ENCODE measurements around the gene ATG2A.

The ATG2A gene

GRCh38 chr11:64883575-64883974 is 33.4 kb downstream of the ATG2A start:
- DNase-seq: no peak

DNA sequence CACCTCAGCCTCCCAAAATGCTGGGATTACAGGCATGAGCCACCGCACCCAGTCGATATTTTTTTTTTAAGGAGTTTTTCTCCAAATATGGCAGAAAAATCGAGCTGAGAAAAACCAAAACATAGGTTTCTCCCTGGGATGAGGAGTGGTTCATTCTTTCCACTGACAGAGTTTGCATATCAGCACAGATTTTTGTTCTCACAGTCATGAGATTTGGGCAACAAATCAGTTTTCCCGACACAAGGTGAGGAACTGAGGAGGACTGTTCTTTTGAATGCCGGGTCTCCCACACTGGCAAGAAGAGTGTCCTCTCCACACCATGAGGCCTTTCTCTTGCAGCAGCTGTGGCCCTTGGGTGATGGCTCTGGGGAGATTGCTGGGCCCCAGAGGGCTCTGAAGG is 34.8 kb downstream of the ATG2A start:
- no peak for DNase-seq

GRCh38 chr11:64881476-64881875 is 35.5 kb downstream of the ATG2A start:
- no peak for DNase-seq

DNA sequence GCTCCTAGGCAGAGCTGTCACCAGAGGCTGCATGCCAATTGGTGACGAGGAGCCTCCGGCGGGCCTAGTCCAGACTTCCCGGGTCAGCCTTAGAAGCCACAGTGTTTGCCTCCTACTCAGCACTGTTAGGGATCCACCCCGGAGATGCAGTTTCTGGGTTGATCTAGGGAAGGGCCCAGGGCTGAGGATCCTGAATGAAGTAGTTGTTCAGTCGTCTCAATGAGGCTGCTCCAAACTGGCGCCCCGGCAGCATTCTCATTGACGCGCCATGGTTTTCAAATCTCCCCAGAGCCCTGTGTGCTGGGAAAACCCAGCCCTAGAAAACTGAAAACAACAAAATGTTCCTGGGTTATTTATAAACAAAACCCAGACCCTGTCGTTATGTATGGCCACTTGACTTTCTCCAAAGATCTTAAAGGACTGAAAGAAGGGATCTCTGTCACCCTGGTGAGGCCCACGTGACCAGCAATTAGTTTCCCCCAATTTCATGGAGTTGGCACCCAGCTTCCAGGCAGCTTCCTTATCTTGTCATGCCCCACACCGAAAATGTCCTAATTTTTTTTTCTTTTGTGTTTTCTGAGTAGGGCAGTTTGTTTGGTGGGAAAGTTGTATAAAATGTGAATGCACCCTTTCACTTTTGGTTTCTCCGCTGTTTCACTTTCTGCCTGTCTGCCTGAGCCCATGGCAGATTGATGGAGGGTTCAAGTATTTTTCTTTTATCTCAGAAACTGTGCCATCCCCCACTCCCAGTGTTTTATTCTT is 36.6 kb downstream of the ATG2A start:
- no peak for DNase-seq

- no peak for DNase-seq
Observed at GRCh38 chr11:64879244-64879900, 37.6 kb downstream of the ATG2A start.

- peak; percentile 99 for DNase-seq
Observed at GRCh38 chr11:64878494-64879243, 38.3 kb downstream of the ATG2A start, which contains the start of gene EHD1. Gene EHD1, minus strand, starts transcription at chr11:64878621. Its CDS starts 157 bp downstream, at chr11:64878464.

GRCh38 chr11:64878223-64878493 is 38.9 kb downstream of the ATG2A start:
- no peak for DNase-seq

DNA sequence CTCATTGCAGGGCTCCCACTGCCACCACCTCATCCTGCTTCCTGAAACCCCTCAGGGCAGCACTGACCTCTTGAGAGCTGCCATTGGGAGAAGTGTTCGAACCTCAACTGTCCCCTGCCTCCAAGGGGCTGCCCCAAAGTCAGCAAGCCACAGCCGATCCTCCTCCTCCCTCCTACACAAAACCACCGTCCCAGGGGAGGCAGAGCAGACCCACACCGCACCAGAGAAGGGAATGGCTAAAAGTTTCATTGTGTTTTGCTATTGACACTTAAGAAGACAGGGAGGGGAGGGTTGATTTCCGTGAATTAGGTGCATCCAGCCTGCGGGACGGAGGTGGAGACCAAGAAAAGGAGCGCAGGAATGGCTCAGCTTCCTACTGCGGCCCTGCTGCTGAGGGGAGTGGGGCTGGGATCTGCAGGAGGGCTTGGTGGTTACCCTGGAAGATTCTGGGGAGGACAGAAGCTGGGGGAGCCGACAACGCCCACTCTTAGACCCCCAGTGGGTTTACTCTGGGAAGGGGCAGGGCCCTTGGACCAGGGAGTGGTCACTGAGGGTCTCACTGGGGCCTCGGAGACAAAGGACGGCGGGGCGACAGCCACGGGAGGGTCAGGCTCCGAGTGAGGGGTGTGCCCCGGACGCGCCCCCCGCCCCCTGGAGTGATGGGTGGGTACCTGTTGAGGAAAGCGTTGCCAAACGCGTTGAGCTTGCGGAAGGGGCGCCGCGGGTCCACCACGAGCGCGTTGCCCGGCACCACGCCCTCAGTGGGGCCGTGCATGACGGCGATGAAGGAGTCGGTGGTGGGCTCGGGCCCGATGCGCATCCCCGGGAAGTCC is 39.4 kb downstream of the ATG2A start:
- DNase-seq: no peak

- DNase-seq: no peak
Observed at GRCh38 chr11:64876835-64877341, 40.1 kb downstream of the ATG2A start.

- no peak for DNase-seq
Observed at GRCh38 chr11:64876229-64876750, 40.7 kb downstream of the ATG2A start.

DNA sequence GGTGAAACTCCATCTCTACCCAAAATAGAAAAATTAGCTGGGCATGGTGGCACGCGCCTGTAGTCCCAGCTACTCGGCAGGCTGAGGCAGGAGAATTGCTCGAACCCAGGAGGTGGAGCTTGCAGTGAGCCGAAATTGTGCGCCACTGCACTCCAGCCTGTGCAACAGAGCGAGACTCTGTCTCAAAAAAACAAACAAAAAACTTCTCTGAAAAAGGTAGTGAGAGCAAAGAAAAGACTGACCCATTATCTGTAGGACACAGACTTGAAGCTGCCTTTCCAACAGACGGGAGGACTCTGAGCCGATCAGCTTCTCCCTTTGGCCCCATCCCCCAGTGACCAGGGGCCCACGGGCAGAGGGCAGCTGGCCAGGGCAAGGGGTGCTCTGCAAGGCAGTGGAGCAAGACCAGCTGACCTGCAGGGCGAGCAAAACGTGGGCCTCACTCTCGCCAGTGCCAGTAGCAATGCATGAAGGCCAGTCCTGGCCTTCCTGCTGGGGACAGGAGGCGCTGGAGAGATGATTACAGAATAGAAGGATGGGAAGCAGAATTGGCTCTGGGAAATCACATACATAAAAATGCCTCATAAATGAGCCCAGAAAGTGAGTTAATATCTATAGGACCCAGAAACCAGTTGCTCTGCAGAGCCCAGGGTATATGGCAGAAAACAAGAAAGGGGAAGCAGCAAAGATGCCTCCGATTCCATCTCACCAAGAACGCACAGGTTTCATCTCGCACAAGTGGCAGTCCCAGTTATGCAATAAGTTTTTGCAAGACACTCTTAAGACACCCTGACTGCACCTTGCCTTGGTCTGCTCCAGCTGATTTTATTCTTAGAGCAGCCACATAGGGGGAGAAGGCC is 41.4 kb downstream of the ATG2A start:
- DNase-seq: no peak

- DNase-seq: no peak
Observed at GRCh38 chr11:64874308-64875240, 42.4 kb downstream of the ATG2A start.

DNA sequence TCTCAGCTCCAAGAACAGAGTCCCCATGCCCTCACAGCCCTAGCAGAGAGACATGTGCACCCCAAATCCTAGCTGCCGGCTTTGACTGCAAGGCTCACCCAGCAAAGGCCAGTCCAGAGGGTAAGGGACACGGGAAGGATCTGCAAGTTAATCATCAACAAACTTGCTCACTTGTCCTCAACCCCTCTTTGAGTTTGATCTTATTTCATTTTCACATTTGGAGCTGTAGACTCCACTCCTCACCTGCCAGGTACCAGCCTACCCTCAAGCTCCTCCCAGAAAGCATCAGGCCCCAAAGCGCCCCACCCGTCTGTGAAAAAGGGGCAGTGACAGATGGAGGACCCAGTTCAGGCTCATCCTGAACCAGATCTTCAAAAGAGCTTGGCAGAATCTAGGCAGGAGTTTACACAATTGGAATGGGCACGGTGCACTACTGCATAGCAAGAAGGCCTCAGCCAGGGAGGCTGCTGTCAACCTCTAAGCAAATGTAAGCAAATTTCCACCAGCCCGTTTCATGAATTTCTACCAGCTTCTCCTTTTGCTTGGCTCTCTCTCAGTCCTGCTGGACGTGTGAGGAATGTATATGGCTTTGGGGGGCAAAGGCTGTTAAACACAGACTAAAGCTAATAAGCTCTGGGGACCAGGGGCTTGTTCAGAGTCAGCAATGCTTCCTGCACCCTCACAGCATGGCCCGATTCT is 44.1 kb downstream of the ATG2A start:
- DNase-seq: no peak

DNA sequence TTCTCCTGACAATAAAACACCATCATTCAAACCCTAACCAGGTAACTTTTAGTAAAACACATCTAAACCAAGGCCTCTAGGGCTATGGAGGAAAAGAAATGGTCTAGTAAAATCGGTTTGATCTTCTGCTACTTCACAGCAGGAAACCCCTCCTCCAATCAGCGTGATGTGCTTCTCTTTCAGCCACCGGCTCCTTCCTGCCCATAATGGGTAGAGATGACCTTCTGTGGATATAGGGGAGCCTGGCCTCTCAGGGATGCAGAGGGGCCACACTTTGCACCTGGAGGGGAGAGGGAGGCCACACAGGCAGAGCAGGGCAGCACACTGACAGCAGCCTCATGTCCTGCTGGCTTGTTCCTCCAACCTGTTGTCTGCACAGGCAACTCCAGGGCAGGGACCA is 45.5 kb downstream of the ATG2A start:
- DNase-seq: no peak

- no peak for DNase-seq
Observed at GRCh38 chr11:64870893-64871466, 46.0 kb downstream of the ATG2A start.

DNA sequence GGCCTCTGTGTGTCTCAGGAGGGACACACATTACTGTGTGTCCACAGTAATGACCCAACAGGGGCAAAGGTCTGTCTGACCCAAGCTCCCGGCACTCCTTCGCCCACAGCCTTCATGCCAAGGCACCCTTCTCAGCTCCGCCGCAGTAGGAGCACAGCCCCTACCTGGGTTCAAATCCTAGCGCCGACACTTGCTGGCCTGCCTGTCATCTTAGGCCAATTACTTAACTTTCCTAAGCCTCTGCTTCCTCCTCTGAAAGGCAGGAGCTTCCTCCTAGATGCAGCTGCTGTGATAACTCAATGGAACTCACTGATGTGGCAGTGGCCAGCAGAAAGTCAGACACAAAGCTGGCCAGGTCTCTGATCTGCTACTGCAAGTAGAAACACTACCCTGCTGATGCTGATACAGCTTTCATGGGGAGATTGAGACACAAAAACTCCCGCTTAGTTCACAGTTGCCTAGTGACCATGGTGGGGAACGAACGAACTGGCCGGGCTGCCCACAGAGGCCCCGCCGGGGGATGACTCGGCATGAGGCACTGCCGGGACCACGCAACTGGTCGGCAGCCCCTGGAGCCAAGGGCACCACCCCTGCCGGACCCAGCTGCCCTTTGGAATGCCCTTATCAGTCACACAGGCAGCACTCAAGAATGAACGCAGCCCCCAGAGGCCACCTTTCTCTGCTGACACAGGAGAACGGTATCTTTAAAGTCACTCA is 46.7 kb downstream of the ATG2A start:
- DNase-seq: no peak

- no peak for DNase-seq
Observed at GRCh38 chr11:64869571-64870175, 47.3 kb downstream of the ATG2A start.

GRCh38 chr11:64868904-64869570 is 48.0 kb downstream of the ATG2A start:
- no peak for DNase-seq

Data from NCI-H1436 (cell line).